SK-N-SH (cell line): ENCODE data around the gene HHAT. TPM values are rescaled to one million over a fixed set of nuclear protein-coding genes. Genes with fewer than 3 reads are reported as not detected.

Experiments used
- CTCF ChIA-PET: fragments of 300-600, 350-600 bp; formaldehyde crosslinking; extraction: SDS; loops from one replicate; lab custom pipeline; 2021; lab: Yijun Ruan, JAX
- POLR2A ChIA-PET: fragments of 350-600 bp; sonication (Branson Sonifier 250); formaldehyde crosslinking; extraction: SDS; loops from one replicate; lab custom pipeline; 2020; ENCODE audit warnings: antibody characterized with exemption, inconsistent platforms; lab: Yijun Ruan, JAX
- DNase-seq: peaks from one replicate; pipeline ENCODE4 v3.0.0; 2012
- H2AFZ ChIP-seq: fragments of 200-600 bp; sonication (generic); 2 replicates; pipeline ENCODE4 v1.8.1; 2016; ENCODE audit warnings: antibody characterized with exemption, mild to moderate bottlenecking, low read depth
- H3F3A ChIP-seq: fragments of 200-600 bp; sonication (generic); replicated peaks from 2 replicates; pipeline ENCODE3; 2016; ENCODE audit warnings: antibody characterized with exemption, mild to moderate bottlenecking; ENCODE audit not compliant: insufficient read depth
- H3K27ac ChIP-seq, 2 experiments: fragments of 200-500 bp in 1 of 2; fragments of 200-600 bp in 1 of 2; sonication (Bioruptor generic) in 1 of 2; sonication (generic), shearing (Covaris generic) in 1 of 2; 2 replicates each; pipeline versions ENCODE4 v1.5.1 to v1.6.1; 2014 to 2016; ENCODE audit warnings: low read depth in 2 of 2, inconsistent platforms in 1 of 2, low read length in 1 of 2, mild to moderate bottlenecking in 1 of 2, mixed read lengths in 1 of 2
- H3K27me3 ChIP-seq: fragments of 200-600 bp; sonication (generic), shearing (Covaris generic); 2 replicates; pipeline ENCODE4 v1.6.1; 2016; ENCODE audit warnings: mixed run types; ENCODE audit not compliant: insufficient read depth
- H3K36me3 ChIP-seq, 2 experiments: fragments of 200-500 bp in 1 of 2; fragments of 200-600 bp in 1 of 2; sonication (Bioruptor generic) in 1 of 2; sonication (generic) in 1 of 2; replicated peaks in 1 of 2; 2 replicates each; pipeline versions ENCODE3 to v1.5.1; 2014 to 2016; ENCODE audit warnings: low read length in 1 of 2, mild to moderate bottlenecking in 1 of 2; ENCODE audit not compliant: insufficient read depth in 2 of 2, control insufficient read depth in 1 of 2
- H3K4me1 ChIP-seq, 2 experiments: fragments of 200-500 bp in 1 of 2; fragments of 200-600 bp in 1 of 2; sonication (Bioruptor generic) in 1 of 2; sonication (generic), shearing (Covaris generic) in 1 of 2; 2 replicates each; pipeline versions ENCODE4 v1.5.1 to v1.6.1; 2014 to 2016; ENCODE audit warnings: low read depth in 1 of 2, low read length in 1 of 2, mixed run types in 1 of 2; ENCODE audit not compliant: insufficient read depth in 2 of 2, control insufficient read depth in 1 of 2
- H3K4me2 ChIP-seq: fragments of 200-600 bp; sonication (generic), shearing (Covaris generic); 2 replicates; pipeline ENCODE4 v1.6.1; 2017; ENCODE audit warnings: mixed run types
- H3K4me3 ChIP-seq, 2 experiments: fragments of 200-500 bp in 1 of 2; fragments of 200-600 bp in 1 of 2; sonication (Bioruptor generic) in 1 of 2; sonication (generic), shearing (Covaris generic) in 1 of 2; 2 replicates each; pipeline versions ENCODE4 v1.5.1 to v1.8.1; 2014 to 2016; ENCODE audit warnings: low read depth in 2 of 2, inconsistent platforms in 1 of 2, low read length in 1 of 2, mild to moderate bottlenecking in 1 of 2, mixed read lengths in 1 of 2, moderate library complexity in 1 of 2
- H3K79me2 ChIP-seq: fragments of 200-600 bp; sonication (generic); 2 replicates; pipeline ENCODE4 v1.8.1; 2017; ENCODE audit warnings: mild to moderate bottlenecking; ENCODE audit not compliant: insufficient read depth
- H3K9ac ChIP-seq: fragments of 200-600 bp; sonication (generic); 2 replicates; pipeline ENCODE4 v1.6.1; 2017; ENCODE audit warnings: mixed run types
- H3K9me2 ChIP-seq: fragments of 200-600 bp; sonication (generic); 2 replicates; pipeline ENCODE4 v1.6.1; 2017; ENCODE audit warnings: mixed run types
- H3K9me3 ChIP-seq: fragments of 200-600 bp; sonication (generic); 2 replicates; pipeline ENCODE4 v1.6.1; 2017; ENCODE audit warnings: mixed run types, mild to moderate bottlenecking, moderate library complexity
- H4K20me1 ChIP-seq: fragments of 200-600 bp; sonication (generic); 2 replicates; pipeline ENCODE4 v1.6.1; 2017; ENCODE audit warnings: mild to moderate bottlenecking, mixed run types; ENCODE audit not compliant: insufficient read depth
- ELF1 ChIP-seq: IDR thresholded peaks from 2 replicates; pipeline ENCODE4 v1.4.0; 2012
- FOXJ3 ChIP-seq: sonication (generic); formaldehyde crosslinking; IDR thresholded peaks from 2 replicates; pipeline ENCODE4 v1.5.1; 2020; ENCODE audit warnings: mild to moderate bottlenecking, missing genetic modification reagents
- FOXM1 ChIP-seq: IDR thresholded peaks from 2 replicates; pipeline ENCODE4 v1.4.0; 2012; ENCODE audit warnings: low read depth, mild to moderate bottlenecking
- JUND ChIP-seq: IDR thresholded peaks from 2 replicates; pipeline ENCODE4 v1.4.0; 2012
- MEF2A ChIP-seq: IDR thresholded peaks from 2 replicates; pipeline ENCODE4 v1.4.0; 2012; ENCODE audit warnings: low read depth, borderline replicate concordance
- NFIC ChIP-seq: IDR thresholded peaks from 2 replicates; pipeline ENCODE4 v1.4.0; 2012; ENCODE audit warnings: borderline replicate concordance
- NRF1 ChIP-seq: IDR thresholded peaks from 2 replicates; pipeline ENCODE4 v1.6.1; 2012; ENCODE audit warnings: low read depth, mild to moderate bottlenecking, low read length
- PBX3 ChIP-seq: IDR thresholded peaks from 2 replicates; pipeline ENCODE4; 2012
- RAD21 ChIP-seq: IDR thresholded peaks from 2 replicates; pipeline ENCODE4 v1.6.1; 2012; ENCODE audit warnings: mild to moderate bottlenecking, low read length
- REST ChIP-seq: IDR thresholded peaks from 2 replicates; pipeline ENCODE4 v1.6.1; 2012; ENCODE audit warnings: mild to moderate bottlenecking, low read depth, low read length, moderate library complexity
- RFX5 ChIP-seq: IDR thresholded peaks from 2 replicates; pipeline ENCODE4 v1.6.1; 2012; ENCODE audit warnings: mild to moderate bottlenecking, improper control_type of control experiment, low read length
- SIN3A ChIP-seq: IDR thresholded peaks from 2 replicates; pipeline ENCODE4 v1.6.1; 2012; ENCODE audit warnings: low read depth, mild to moderate bottlenecking, low read length, moderate library complexity, borderline replicate concordance
- SMC3 ChIP-seq: IDR thresholded peaks from 2 replicates; pipeline ENCODE4 v1.6.1; 2012; ENCODE audit warnings: low read depth, low read length, improper control_type of control experiment
- TCF12 ChIP-seq: IDR thresholded peaks from 2 replicates; pipeline ENCODE4 v1.4.0; 2012
- TEAD4 ChIP-seq: IDR thresholded peaks from 2 replicates; pipeline ENCODE4 v1.4.0; 2012; ENCODE audit warnings: mild to moderate bottlenecking, borderline replicate concordance; ENCODE audit not compliant: insufficient read depth
- ZBTB33 ChIP-seq: IDR thresholded peaks from 2 replicates; pipeline ENCODE4 v1.4.0; 2012; ENCODE audit warnings: low read depth, borderline replicate concordance
- WGBS: methylation state at CpG from one replicate; pipeline ENCODE4 v1.1.6; 2017; ENCODE audit warnings: low lambda C conversion rate; 5-methylcytosine and 5-hydroxymethylcytosine counted together
- polyA plus RNA-seq, 3 experiments: library from polyadenylated mRNA; depleted of rRNA; stranded (reverse); fragments of >200 nt; gene quantifications; 2 replicates each; pipeline ENCODE4 v1.2.3, GENCODE V29; 2012

The HHAT gene
- polyA plus RNA-seq, 1 of the 3 experiments (the other 2 are of a cell fraction): 8.1 TPM

GRCh38 chr1:210448297-210448892 is 119.7 kb downstream of the HHAT start (continued):
- TF ChIP-seq ZBTB33: no peak

- Histone ChIP-seq H3K27ac (no peak overlapping the region), H4K20me1 (no peaks in the 10 kb centered on the region), H3K9ac (no peak overlapping the region), H3K9me3 (no peaks in the 10 kb centered on the region), H3K79me2 (no peaks in the 10 kb centered on the region), H3K4me1 (no peaks in the 10 kb centered on the region), H3K9me2 (no peaks in the 10 kb centered on the region), H3K27me3 (no peaks in the 10 kb centered on the region), H3F3A (no peaks in the 10 kb centered on the region), H3K4me3 (no peak overlapping the region), H3K4me2 (no peak overlapping the region), H3K36me3 (no peaks in the 10 kb centered on the region), H2AFZ (no peak overlapping the region)
- TF ChIP-seq PBX3 (no peak), FOXM1 (no peak), NFIC (no peak), MEF2A (no peak), FOXJ3 (CRISPR knock-in tag) (no peak), SIN3A (no peak), RFX5 (no peak), REST (no peak), TEAD4 (no peak), TCF12 (no peak), SMC3 (no peak), JUND (no peak), NRF1 (no peak), ELF1 (no peak), RAD21 (no peak), ZBTB33 (no peak)
- CTCF ChIA-PET: interaction anchor here (0.7 to 2.2 kb wide), 8 partner anchors 8 to 678 kb away, joined by 3 to 17 read pairs (median 4); partner anchors contain the start of gene KCNH1
- no peak for DNase-seq
- 63% methylated on average over 8 of the region's 8 CpGs for WGBS
- POLR2A ChIA-PET: no interaction called here
These were observed 127.3 kb downstream of the HHAT start for GRCh38 chr1:210455840-210456603.
